GM23338 (cell line): ENCODE data around the gene SLC6A8. TPM values are rescaled to one million over a fixed set of nuclear protein-coding genes. Genes with fewer than 3 reads are reported as not detected.

Experiments used
- ATAC-seq: fragments of 200-7000 bp; cut with Tn5 transposase; 3 replicates; pipeline ENCODE4 v1.9.1; 2020
- DNase-seq: peaks from one replicate; pipeline ENCODE4 v3.0.0-alpha.2; 2015; ENCODE audit warnings: low spot score
- H2AFZ ChIP-seq: fragments of 200-600 bp; sonication (generic); 2 replicates; pipeline ENCODE4 v1.8.0; 2016; ENCODE audit warnings: antibody characterized with exemption, mild to moderate bottlenecking, moderate library complexity
- H3F3A ChIP-seq: fragments of 200-600 bp; sonication (generic); replicated peaks from 2 replicates; pipeline ENCODE4 v1.8.0; 2017; ENCODE audit warnings: antibody characterized with exemption, mixed run types, low read depth
- H3K27ac ChIP-seq: fragments of 200-600 bp; sonication (generic); 2 replicates; pipeline ENCODE4 v1.6.1; 2016; ENCODE audit warnings: low read depth
- H3K27me3 ChIP-seq: fragments of 200-600 bp; sonication (generic); 2 replicates; pipeline ENCODE4 v1.8.0; 2016; ENCODE audit warnings: mild to moderate bottlenecking, mixed run types, moderate library complexity; ENCODE audit not compliant: insufficient read depth
- H3K36me3 ChIP-seq: fragments of 200-600 bp; sonication (generic); 2 replicates; pipeline ENCODE4 v1.8.0; 2016; ENCODE audit warnings: mild to moderate bottlenecking; ENCODE audit not compliant: insufficient read depth
- H3K4me1 ChIP-seq: fragments of 200-600 bp; sonication (generic); 2 replicates; pipeline ENCODE4 v1.8.0; 2016; ENCODE audit warnings: mild to moderate bottlenecking, moderate library complexity; ENCODE audit not compliant: insufficient read depth
- H3K4me2 ChIP-seq: fragments of 200-600 bp; sonication (generic); 2 replicates; pipeline ENCODE4 v1.7.1; 2017; ENCODE audit warnings: mixed run types
- H3K4me3 ChIP-seq: fragments of 200-600 bp; sonication (generic); 2 replicates; pipeline ENCODE4 v1.6.1; 2016; ENCODE audit warnings: mixed run types
- H3K79me2 ChIP-seq: fragments of 200-600 bp; sonication (generic); replicated peaks from 2 replicates; pipeline ENCODE4 v1.8.0; 2017; ENCODE audit warnings: mild to moderate bottlenecking; ENCODE audit not compliant: insufficient read depth
- H3K9me2 ChIP-seq: fragments of 200-600 bp; sonication (generic); 2 replicates; pipeline ENCODE4 v1.8.0; 2017; ENCODE audit not compliant: insufficient read depth
- H4K20me1 ChIP-seq: fragments of 200-600 bp; sonication (generic); replicated peaks from 2 replicates; pipeline ENCODE4 v1.8.0; 2017; ENCODE audit warnings: mild to moderate bottlenecking; ENCODE audit not compliant: insufficient read depth
- H3K27ac Mint-ChIP-seq: 2 replicates; pipeline ENCODE4 v1.8.0; 2020; ENCODE audit warnings: inconsistent platforms, mild to moderate bottlenecking, moderate library complexity, mixed read lengths
- H3K27me3 Mint-ChIP-seq: 3 replicates; pipeline ENCODE4 v1.8.0; 2022; ENCODE audit warnings: low read depth, mild to moderate bottlenecking, moderate library complexity, mixed read lengths, inconsistent platforms; ENCODE audit not compliant: insufficient read depth, poor library complexity
- H3K36me3 Mint-ChIP-seq: 3 replicates; pipeline ENCODE4 v1.8.0; 2021; ENCODE audit warnings: low read depth, mild to moderate bottlenecking, inconsistent platforms, moderate library complexity, mixed read lengths
- H3K4me1 Mint-ChIP-seq: 3 replicates; pipeline ENCODE4 v1.8.0; 2020; ENCODE audit warnings: mild to moderate bottlenecking, inconsistent platforms, mixed read lengths
- H3K4me3 Mint-ChIP-seq: 3 replicates; pipeline ENCODE4 v1.8.0; 2021; ENCODE audit warnings: moderate library complexity, mild to moderate bottlenecking, inconsistent platforms, mixed read lengths
- H3K9me3 Mint-ChIP-seq: 3 replicates; pipeline ENCODE4 v1.8.0; 2020; ENCODE audit warnings: moderate library complexity, mild to moderate bottlenecking, inconsistent platforms, mixed read lengths
- CREB1 ChIP-seq: fragments of 250-450 bp; sonication (Bioruptor Pico); IDR thresholded peaks from 2 replicates; pipeline ENCODE4 v1.5.0; 2020; ENCODE audit warnings: low read depth, mild to moderate bottlenecking, moderate library complexity
- CTCF ChIP-seq, 2 experiments: fragments of 200-600 bp in 1 of 2; sonication (generic) in 1 of 2; conservative IDR thresholded peaks; 2 replicates each; pipeline versions ENCODE4 v1.5.1 to v1.6.1; 2016 to 2017; ENCODE audit warnings: antibody characterized with exemption in 2 of 2, low read depth in 2 of 2, mild to moderate bottlenecking in 2 of 2, moderate library complexity in 1 of 2
- ETS1 ChIP-seq: IDR thresholded peaks from 2 replicates; pipeline ENCODE4 v1.6.1; 2016; ENCODE audit warnings: antibody characterized with exemption
- EZH2 ChIP-seq: fragments of 200-600 bp; sonication (generic); IDR thresholded peaks from one replicate; pipeline ENCODE4 v1.8.0; 2017; ENCODE audit warnings: antibody characterized with exemption, mild to moderate bottlenecking, low read depth; ENCODE audit not compliant: unreplicated experiment
- EZH2phosphoT487 ChIP-seq: fragments of 200-600 bp; sonication (generic); IDR thresholded peaks from one replicate; pipeline ENCODE4 v1.8.1; 2018; ENCODE audit warnings: antibody characterized with exemption; ENCODE audit not compliant: unreplicated experiment
- JUNB ChIP-seq: IDR thresholded peaks from one replicate; pipeline ENCODE4 v1.6.1; 2016; ENCODE audit warnings: antibody characterized with exemption; ENCODE audit not compliant: unreplicated experiment
- NANOG ChIP-seq: IDR thresholded peaks from 2 replicates; pipeline ENCODE4 v1.6.1; 2016; ENCODE audit warnings: antibody characterized with exemption, borderline replicate concordance
- POLR2AphosphoS5 ChIP-seq: IDR thresholded peaks from 2 replicates; pipeline ENCODE4 v1.6.1; 2016; ENCODE audit warnings: antibody characterized with exemption, low read depth
- REST ChIP-seq: IDR thresholded peaks from one replicate; pipeline ENCODE4 v1.6.1; 2018; ENCODE audit warnings: antibody characterized with exemption; ENCODE audit not compliant: unreplicated experiment
- STAT1 ChIP-seq: IDR thresholded peaks from one replicate; pipeline ENCODE4 v1.6.1; 2016; ENCODE audit warnings: antibody characterized with exemption; ENCODE audit not compliant: unreplicated experiment
- ZNF114 ChIP-seq: fragments of 250-450 bp; sonication (Bioruptor Pico); IDR thresholded peaks from 2 replicates; pipeline ENCODE4 v1.5.0; 2020; ENCODE audit warnings: mild to moderate bottlenecking, moderate library complexity
- ZNF331 ChIP-seq: fragments of 250-450 bp; sonication (Bioruptor Pico); IDR thresholded peaks from 2 replicates; pipeline ENCODE4 v1.5.0; 2020; ENCODE audit warnings: low read depth, mild to moderate bottlenecking, moderate library complexity
- ZNF462 ChIP-seq: fragments of 250-450 bp; sonication (Bioruptor Pico); IDR thresholded peaks from 2 replicates; pipeline ENCODE4 v1.5.0; 2020; ENCODE audit warnings: mild to moderate bottlenecking, moderate library complexity
- polyA plus RNA-seq: library from polyadenylated mRNA; unstranded; fragments of >200 nt; fragmentation: Nextera tagmentation; extraction: Ambion mirVana; gene quantifications from 2 replicates; pipeline ENCODE4 v1.2.1, GENCODE V29; 2016
- total RNA-seq: library from RNA; depleted of rRNA; stranded (reverse); fragments of >200 nt; shearing (Covaris generic); gene quantifications from 2 replicates; pipeline ENCODE4 v1.2.3, GENCODE V29; 2014

The SLC6A8 gene
- total and polyA plus RNA-seq, 2 experiments from 2014 or later = 19.5 to 68.6 TPM

GRCh38 chrX:153645921-153646488, 41.7 kb upstream of the SLC6A8 start:
- no peak overlapping the region for H2AFZ ChIP-seq
- H3K79me2 ChIP-seq = no peaks in the 10 kb centered on the region
- no peaks in the 10 kb centered on the region for H3K9me2 ChIP-seq
- peaks cover 11% of the 10 kb centered on the region; the same call in 2 of the 3 replicates for H3K4me1 Mint-ChIP-seq
- no peaks in the 10 kb centered on the region; the same call in 1 of the 2 replicates for H3K4me1 ChIP-seq
- peaks cover 79% of the 10 kb centered on the region for H3K27me3 ChIP-seq
- H3K4me2 ChIP-seq = no peak overlapping the region
- H3K27me3 Mint-ChIP-seq = peaks cover 69% of the 10 kb centered on the region
- H3K4me3 Mint-ChIP-seq = no peak overlapping the region
- H3K36me3 ChIP-seq = no peaks in the 10 kb centered on the region
- no peak overlapping the region for H3K27ac ChIP-seq
- H4K20me1 ChIP-seq = no peaks in the 10 kb centered on the region
- H3K4me3 ChIP-seq = no peak overlapping the region
- no peaks in the 10 kb centered on the region; the same call in 2 of the 3 replicates for H3K9me3 Mint-ChIP-seq
- no peak overlapping the region for H3K27ac Mint-ChIP-seq
- no peak for ATAC-seq
- H3F3A ChIP-seq = no peaks in the 10 kb centered on the region
- H3K36me3 Mint-ChIP-seq = no peaks in the 10 kb centered on the region
- no peak for DNase-seq
- TF ChIP-seq CTCF (conservative IDR thresholded peaks at IDR 0.05; ENCODE audit: low read depth in 2 of 2) (no peak), ETS1 (no peak), EZH2phosphoT487 (no peak), STAT1 (no peak), REST (no peak), ZNF114 (CRISPR knock-in tag) (no peak), NANOG (no peak), JUNB (no peak), POLR2AphosphoS5 (no peak), ZNF331 (no peak), EZH2 (no peak), CREB1 (CRISPR knock-in tag) (no peak), ZNF462 (CRISPR knock-in tag) (no peak)
